IMR-90 (cell line): Measurements from ENCODE around the gene PLCB4. TPM values are rescaled to one million over a fixed set of nuclear protein-coding genes. Genes with fewer than 3 reads are reported as not detected.

ENCODE experiments used
- ATAC-seq: fragments of 200-7000 bp; cut with Tn5 transposase; 2 replicates; pipeline ENCODE4 v1.9.1; 2020; ENCODE audit warnings: low read depth, mild to moderate bottlenecking, moderate library complexity
- BruUV-seq: library from RNA; stranded (reverse); fragments of 400-500 nt; replicated peaks from 2 replicates; lab custom pipeline; 2021; lab: Mats Ljungman, UMichigan
- CTCF ChIA-PET: fragments of 300-600 bp; formaldehyde crosslinking; extraction: SDS; loops from one replicate; lab custom pipeline; 2021; ENCODE audit warnings: antibody characterized with exemption; lab: Yijun Ruan, JAX
- POLR2A ChIA-PET: fragments of 300-600 bp; sonication (Branson Sonifier 250); formaldehyde crosslinking; loops from one replicate; lab custom pipeline; 2022; ENCODE audit warnings: antibody characterized with exemption; ENCODE audit not compliant: unreplicated experiment; lab: Charles Lee
- DNase-seq: peaks from one replicate; pipeline ENCODE4 v3.0.0; 2013
- H2AFZ ChIP-seq: replicated peaks from 2 replicates; pipeline ENCODE3; 2013; ENCODE audit warnings: low read length, mild to moderate bottlenecking; ENCODE audit not compliant: poor library complexity
- H2AK5ac ChIP-seq: 2 replicates; pipeline ENCODE4 v1.6.1; 2013; ENCODE audit warnings: low read depth, low read length, inconsistent platforms
- H2AK9ac ChIP-seq: replicated peaks from 2 replicates; pipeline ENCODE3; 2013; ENCODE audit warnings: mild to moderate bottlenecking, low read depth, low read length, moderate library complexity; ENCODE audit not compliant: poor library complexity
- H2BK120ac ChIP-seq: 2 replicates; pipeline ENCODE4 v1.6.1; 2013; ENCODE audit warnings: low read depth, low read length, inconsistent platforms
- H2BK15ac ChIP-seq: 3 replicates; pipeline ENCODE4 v1.6.1; 2013; ENCODE audit warnings: low read depth, low read length, inconsistent platforms
- H2BK20ac ChIP-seq: 2 replicates; pipeline ENCODE4 v1.6.1; 2013; ENCODE audit warnings: low read depth, mild to moderate bottlenecking, inconsistent platforms, low read length, moderate library complexity
- H2BK5ac ChIP-seq: 2 replicates; pipeline ENCODE4 v1.6.1; 2013; ENCODE audit warnings: mild to moderate bottlenecking, low read depth, low read length, inconsistent platforms; ENCODE audit not compliant: poor library complexity, severe bottlenecking
- H3K14ac ChIP-seq: replicated peaks from 2 replicates; pipeline ENCODE4 v1.6.1; 2013; ENCODE audit warnings: low read depth, low read length, inconsistent platforms
- H3K18ac ChIP-seq: 2 replicates; pipeline ENCODE4 v1.6.1; 2013; ENCODE audit warnings: low read depth, low read length, control low read depth
- H3K23ac ChIP-seq: 2 replicates; pipeline ENCODE4 v1.6.1; 2013; ENCODE audit warnings: low read depth, low read length, inconsistent platforms
- H3K27ac ChIP-seq: 2 replicates; pipeline ENCODE4 v1.5.1; 2013; ENCODE audit warnings: mild to moderate bottlenecking, control low read depth, low read length; ENCODE audit not compliant: insufficient read depth
- H3K27me3 ChIP-seq: 2 replicates; pipeline ENCODE4 v1.6.1; 2013; ENCODE audit warnings: low read length; ENCODE audit not compliant: control insufficient read depth, insufficient read depth
- H3K36me3 ChIP-seq: 2 replicates; pipeline ENCODE4 v1.6.1; 2013; ENCODE audit warnings: low read length, mixed read lengths; ENCODE audit not compliant: control insufficient read depth, insufficient read depth
- H3K4ac ChIP-seq: 2 replicates; pipeline ENCODE4 v1.6.1; 2013; ENCODE audit warnings: low read depth, low read length, inconsistent platforms
- H3K4me1 ChIP-seq: 2 replicates; pipeline ENCODE4 v1.6.1; 2013; ENCODE audit warnings: low read length, mixed read lengths; ENCODE audit not compliant: control insufficient read depth, insufficient read depth
- H3K4me2 ChIP-seq: 2 replicates; pipeline ENCODE4 v1.6.1; 2013; ENCODE audit warnings: low read depth, mild to moderate bottlenecking, control low read depth, low read length, moderate library complexity
- H3K4me3 ChIP-seq: 2 replicates; pipeline ENCODE4 v1.5.1; 2013; ENCODE audit warnings: low read depth, mild to moderate bottlenecking, control low read depth, low read length, moderate library complexity; ENCODE audit not compliant: insufficient read depth
- H3K56ac ChIP-seq: 2 replicates; pipeline ENCODE4 v1.6.1; 2013; ENCODE audit warnings: low read length, inconsistent platforms; ENCODE audit not compliant: insufficient read depth; ENCODE audit errors: extremely low read depth
- H3K79me1 ChIP-seq, 2 experiments: 2 replicates each; pipeline ENCODE4 v1.6.1; 2013; ENCODE audit warnings: low read length in 2 of 2, inconsistent platforms in 1 of 2, low read depth in 1 of 2
- H3K9ac ChIP-seq: 2 replicates; pipeline ENCODE4 v1.6.1; 2013; ENCODE audit warnings: low read depth, low read length, control low read depth
- H3K9me1 ChIP-seq: 2 replicates; pipeline ENCODE4 v1.6.1; 2013; ENCODE audit warnings: low read length, inconsistent platforms; ENCODE audit not compliant: insufficient read depth
- H3K9me3 ChIP-seq: 2 replicates; pipeline ENCODE4 v1.6.1; 2013; ENCODE audit warnings: low read length; ENCODE audit not compliant: control insufficient read depth, insufficient read depth
- H4K20me1 ChIP-seq: 2 replicates; pipeline ENCODE4 v1.6.1; 2013; ENCODE audit warnings: low read length, inconsistent platforms; ENCODE audit not compliant: insufficient read depth
- H4K5ac ChIP-seq: 2 replicates; pipeline ENCODE4 v1.6.1; 2013; ENCODE audit warnings: mild to moderate bottlenecking, low read depth, low read length, control low read depth
- H4K8ac ChIP-seq, 2 experiments: 2 replicates each; pipeline ENCODE4 v1.6.1; 2013; ENCODE audit warnings: low read depth in 2 of 2, low read length in 2 of 2, control low read depth in 1 of 2, inconsistent platforms in 1 of 2
- H4K91ac ChIP-seq: 2 replicates; pipeline ENCODE4 v1.6.1; 2013; ENCODE audit warnings: low read depth, low read length, inconsistent platforms; ENCODE audit not compliant: insufficient read depth
- BHLHE40 ChIP-seq: fragments of 150-350 bp; IDR thresholded peaks from 2 replicates; pipeline ENCODE4 v1.6.1; 2016; ENCODE audit warnings: mild to moderate bottlenecking, low read depth, low read length
- RAD21 ChIP-seq: IDR thresholded peaks from 2 replicates; pipeline ENCODE4 v1.6.1; 2012; ENCODE audit warnings: low read length, improper control_type of control experiment
- RCOR1 ChIP-seq: IDR thresholded peaks from 2 replicates; pipeline ENCODE4 v1.6.1; 2012; ENCODE audit warnings: mild to moderate bottlenecking, low read length, improper control_type of control experiment; ENCODE audit not compliant: insufficient replicate concordance
- dilution Hi-C: fragments of 300-500 bp; cut with HindIII; formaldehyde crosslinking; loops from one replicate; pipeline ENCODE4 v1.14.3; 2018; ENCODE audit warnings: low sequenced_read_pairs; ENCODE audit not compliant: unreplicated experiment
- in situ Hi-C: fragments of 300-500 bp; cut with MboI; formaldehyde crosslinking; loops from 3 replicates; pipeline ENCODE4 v1.14.3; 2019; ENCODE audit warnings: low sequenced_read_pairs, inconsistent platforms, mixed read lengths
- intact Hi-C: fragments of 100-400 bp; cut with micrococcal nuclease; formaldehyde crosslinking; loops from 2 replicates; pipeline ENCODE4 v1.10.0; 2022
- polyA plus RNA-seq, 3 experiments: library from polyadenylated mRNA; depleted of rRNA; stranded (reverse); fragments of >200 nt; gene quantifications; 2 replicates each; pipeline ENCODE4 v1.2.3, GENCODE V29; 2012; ENCODE audit warnings: low replicate concordance in 1 of 3
- total RNA-seq: library from RNA; depleted of rRNA; stranded (reverse); fragments of >200 nt; gene quantifications from 2 replicates; pipeline ENCODE4 v1.2.3, GENCODE V29; 2012

Gene PLCB4
- total and polyA plus RNA-seq, 2 of the 4 experiments (the other 2 are of a cell fraction): 12.5 to 24.0 TPM

DNA sequence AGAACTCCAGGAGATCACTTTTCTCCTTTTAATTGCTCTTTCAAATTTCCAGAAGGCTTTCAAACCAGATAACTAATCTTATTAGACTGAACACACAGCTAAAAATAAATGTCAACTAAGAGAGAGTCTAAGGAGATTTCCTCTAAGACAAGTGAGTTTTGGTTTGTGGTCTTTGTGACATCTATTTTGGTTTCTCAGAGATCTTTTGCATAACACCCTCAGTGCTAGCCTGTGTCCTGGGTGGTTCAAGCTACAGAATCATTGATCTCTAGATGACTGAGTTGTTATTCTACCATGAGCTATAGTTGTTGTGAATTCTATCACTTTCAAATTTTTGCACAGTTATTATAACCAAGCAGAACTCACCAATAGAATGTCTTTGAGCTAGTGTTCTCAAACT is 49.1 kb upstream of the PLCB4 start:
- dilution Hi-C loops: no loop called here
- CTCF ChIA-PET: interaction anchor here (0.6 kb wide), 1 partner anchor 35 kb away, joined by 3 read pairs; no protein-coding TSS in a partner anchor

More for the DNA sequence above, 49.1 kb upstream of the PLCB4 start:
- Histone ChIP-seq H3K4me2 (no peak overlapping the region), H3K27ac (no peak overlapping the region), H3K36me3 (no peaks in the 10 kb centered on the region), H3K4me1 (peaks cover 7% of the 10 kb centered on the region; the same call in 1 of the 2 replicates), H2AFZ (no peak overlapping the region), H2AK5ac (no peak overlapping the region), H2BK20ac (0 out of 2 replicates have a peak overlapping the region, but pooled peaks have one; percentile 64), H3K56ac (no peak overlapping the region), H3K9me1 (peaks cover 6% of the 10 kb centered on the region), H3K9me3 (no peaks in the 10 kb centered on the region), H3K18ac (peak overlapping the region; percentile 60; the same call in 1 of the 2 replicates), H3K4ac (peak overlapping the region; percentile 33; the same call in 1 of the 2 replicates), H4K5ac (peak overlapping the region; percentile 50; the same call in 1 of the 2 replicates), H3K9ac (no peak overlapping the region), H2AK9ac (no peak overlapping the region), H2BK15ac (no peak overlapping the region), H4K8ac (peak overlapping the region; percentile 38; a peak in 2 of 4 replicates), H3K27me3 (no peaks in the 10 kb centered on the region), H3K4me3 (no peak overlapping the region), H3K23ac (no peak overlapping the region), H4K20me1 (no peaks in the 10 kb centered on the region), H3K14ac (no peak overlapping the region; the same call in 1 of the 2 replicates), H2BK120ac (0 out of 2 replicates have a peak overlapping the region, but pooled peaks have one; percentile 63), H3K79me1 (no peaks in the 10 kb centered on the region), H2BK5ac (no peak overlapping the region), H4K91ac (0 out of 2 replicates have a peak overlapping the region, but pooled peaks have one; percentile 38)
- ATAC-seq: no peak
- intact Hi-C loops: loop anchor here (5.0 kb wide), 1 partner anchor 47 kb away; the partner anchor contains the start of gene PLCB4
- BruUV-seq: no TSS peak
- in situ Hi-C loops: no loop called here
- POLR2A ChIA-PET: interaction anchor here (0.7 kb wide), 1 partner anchor 51 kb away, joined by 14 read pairs; no protein-coding TSS in a partner anchor
- no peak for DNase-seq
- no peak for TF ChIP-seq RCOR1
- no peak for TF ChIP-seq RAD21
- TF ChIP-seq BHLHE40: no peak
